ENCODE results near the gene ACP6.

The ACP6 gene

GRCh38 chr1:147625362-147625995, 44.8 kb downstream of the ACP6 start:
- no peaks in the 10 kb centered on the region for H3K27me3 ChIP-seq (ENCODE audit: insufficient read depth, low read length, poor library complexity)
- H3K79me2 ChIP-seq (ENCODE audit: insufficient read depth, low read length), result no peaks in the 10 kb centered on the region
- no peak overlapping the region for H2AFZ ChIP-seq (ENCODE audit: low read depth, low read length)
- peaks cover 25% of the 10 kb centered on the region for H3K36me3 ChIP-seq (ENCODE audit: insufficient read depth, low read length)
- no peak for TF ChIP-seq EZH2 (IDR thresholded peaks at IDR 0.05; ENCODE audit: borderline replicate concordance, low read depth, low read length, severe bottlenecking)
- TF ChIP-seq, protein P1, sequence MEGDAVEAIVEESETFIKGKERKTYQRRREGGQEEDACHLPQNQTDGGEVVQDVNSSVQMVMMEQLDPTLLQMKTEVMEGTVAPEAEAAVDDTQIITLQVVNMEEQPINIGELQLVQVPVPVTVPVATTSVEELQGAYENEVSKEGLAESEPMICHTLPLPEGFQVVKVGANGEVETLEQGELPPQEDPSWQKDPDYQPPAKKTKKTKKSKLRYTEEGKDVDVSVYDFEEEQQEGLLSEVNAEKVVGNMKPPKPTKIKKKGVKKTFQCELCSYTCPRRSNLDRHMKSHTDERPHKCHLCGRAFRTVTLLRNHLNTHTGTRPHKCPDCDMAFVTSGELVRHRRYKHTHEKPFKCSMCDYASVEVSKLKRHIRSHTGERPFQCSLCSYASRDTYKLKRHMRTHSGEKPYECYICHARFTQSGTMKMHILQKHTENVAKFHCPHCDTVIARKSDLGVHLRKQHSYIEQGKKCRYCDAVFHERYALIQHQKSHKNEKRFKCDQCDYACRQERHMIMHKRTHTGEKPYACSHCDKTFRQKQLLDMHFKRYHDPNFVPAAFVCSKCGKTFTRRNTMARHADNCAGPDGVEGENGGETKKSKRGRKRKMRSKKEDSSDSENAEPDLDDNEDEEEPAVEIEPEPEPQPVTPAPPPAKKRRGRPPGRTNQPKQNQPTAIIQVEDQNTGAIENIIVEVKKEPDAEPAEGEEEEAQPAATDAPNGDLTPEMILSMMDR (IDR thresholded peaks at IDR 0.05; ENCODE audit: borderline replicate concordance, extremely low read depth, low read length, poor library complexity, severe bottlenecking), result no peak
- no peak overlapping the region for H3K4me3 ChIP-seq (ENCODE audit: low read depth in 1 of 2, low read length in 2 of 2)
- DNase-seq (no peak), ATAC-seq (ENCODE audit: insufficient read depth, low read depth) (no peak)
- H3K9me3 ChIP-seq (ENCODE audit: insufficient read depth, low read length, severe bottlenecking), result no peaks in the 10 kb centered on the region
- H3K9ac ChIP-seq (ENCODE audit: low read depth, low read length), result no peak overlapping the region
- no peaks in the 10 kb centered on the region for H3K4me1 ChIP-seq (ENCODE audit: insufficient read depth, low read length)
- H3K27ac ChIP-seq (ENCODE audit: low read length), result no peak overlapping the region
- H4K20me1 ChIP-seq (ENCODE audit: insufficient read depth, low read length), result no peaks in the 10 kb centered on the region
- H3K4me2 ChIP-seq (ENCODE audit: insufficient read depth, low read length), result no peak overlapping the region

DNA sequence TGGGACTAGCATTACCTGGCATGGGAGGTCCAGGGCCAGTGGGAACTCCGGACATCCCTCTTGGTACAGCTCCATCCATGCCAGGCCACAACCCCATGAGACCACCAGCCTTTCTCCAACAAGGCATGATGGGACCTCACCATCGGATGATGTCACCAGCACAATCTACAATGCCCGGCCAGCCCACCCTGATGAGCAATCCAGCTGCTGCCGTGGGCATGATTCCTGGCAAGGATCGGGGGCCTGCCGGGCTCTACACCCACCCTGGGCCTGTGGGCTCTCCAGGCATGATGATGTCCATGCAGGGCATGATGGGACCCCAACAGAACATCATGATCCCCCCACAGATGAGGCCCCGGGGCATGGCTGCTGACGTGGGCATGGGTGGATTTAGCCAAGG, 45.8 kb downstream of the ACP6 start:
- peaks cover 35% of the 10 kb centered on the region for H3K36me3 ChIP-seq (ENCODE audit: insufficient read depth, low read length)
- no peak for DNase-seq
- H3K27me3 ChIP-seq (ENCODE audit: insufficient read depth, low read length, poor library complexity), result no peaks in the 10 kb centered on the region

GRCh38 chr1:147624011-147624410, 46.3 kb downstream of the ACP6 start:
- Histone ChIP-seq H3K9me3 (ENCODE audit: insufficient read depth, low read length, severe bottlenecking) (no peaks in the 10 kb centered on the region), H3K27ac (ENCODE audit: low read length) (no peak overlapping the region), H2AFZ (ENCODE audit: low read depth, low read length) (no peak overlapping the region), H3K4me1 (ENCODE audit: insufficient read depth, low read length) (peaks cover 7% of the 10 kb centered on the region), H3K4me2 (ENCODE audit: insufficient read depth, low read length) (no peak overlapping the region), H3K9ac (ENCODE audit: low read depth, low read length) (no peak overlapping the region), H3K36me3 (ENCODE audit: insufficient read depth, low read length) (peaks cover 40% of the 10 kb centered on the region), H3K4me3 (ENCODE audit: low read depth in 1 of 2, low read length in 2 of 2) (no peak overlapping the region), H3K79me2 (ENCODE audit: insufficient read depth, low read length) (no peaks in the 10 kb centered on the region), H4K20me1 (ENCODE audit: insufficient read depth, low read length) (no peaks in the 10 kb centered on the region), H3K27me3 (ENCODE audit: insufficient read depth, low read length, poor library complexity) (no peaks in the 10 kb centered on the region)
- ATAC-seq (ENCODE audit: insufficient read depth, low read depth) (no peak), DNase-seq (no peak)
- TF ChIP-seq EZH2 (IDR thresholded peaks at IDR 0.05; ENCODE audit: borderline replicate concordance, low read depth, low read length, severe bottlenecking), result no peak
- TF ChIP-seq, protein P1 (IDR thresholded peaks at IDR 0.05; ENCODE audit: borderline replicate concordance, extremely low read depth, low read length, poor library complexity, severe bottlenecking), result no peak

More for the DNA sequence above, 45.8 kb downstream of the ACP6 start:
- H3K27ac ChIP-seq (ENCODE audit: low read length), result no peak overlapping the region
- no peak for TF ChIP-seq EZH2 (IDR thresholded peaks at IDR 0.05; ENCODE audit: borderline replicate concordance, low read depth, low read length, severe bottlenecking)
- TF ChIP-seq, protein P1 (IDR thresholded peaks at IDR 0.05; ENCODE audit: borderline replicate concordance, extremely low read depth, low read length, poor library complexity, severe bottlenecking), result no peak
- no peak overlapping the region for H2AFZ ChIP-seq (ENCODE audit: low read depth, low read length)
- H3K4me1 ChIP-seq (ENCODE audit: insufficient read depth, low read length), result peaks cover 2% of the 10 kb centered on the region
- H3K79me2 ChIP-seq (ENCODE audit: insufficient read depth, low read length), result no peaks in the 10 kb centered on the region
- no peak overlapping the region for H3K9ac ChIP-seq (ENCODE audit: low read depth, low read length)
- ATAC-seq (ENCODE audit: insufficient read depth, low read depth), result no peak
- H3K9me3 ChIP-seq (ENCODE audit: insufficient read depth, low read length, severe bottlenecking), result no peaks in the 10 kb centered on the region
- no peak overlapping the region for H3K4me3 ChIP-seq (ENCODE audit: low read depth in 1 of 2, low read length in 2 of 2)
- H3K4me2 ChIP-seq (ENCODE audit: insufficient read depth, low read length), result no peak overlapping the region
- no peaks in the 10 kb centered on the region for H4K20me1 ChIP-seq (ENCODE audit: insufficient read depth, low read length)

Measured in DND-41 (cell line).